Transverse colon (tissue), 4 donors: Measurements from ENCODE around the gene SLC22A23. TPM values are rescaled to one million over a fixed set of nuclear protein-coding genes. Genes with fewer than 3 reads are reported as not detected.

Source experiments
- DNase-seq: peaks from one replicate; pipeline ENCODE4 v3.0.0-alpha.2; 2019
- H3K27ac ChIP-seq, 4 donors: fragments of 200-600 bp; sonication (generic); 2 replicates each; pipeline ENCODE4 v1.5.1; 2016 to 2018; ENCODE audit warnings: inconsistent platforms in 4 of 4
- H3K27me3 ChIP-seq: fragments of 200-600 bp; sonication (generic); 2 replicates; pipeline ENCODE4 v1.5.1; 2017; ENCODE audit warnings: inconsistent platforms
- H3K36me3 ChIP-seq, 4 donors: fragments of 200-600 bp; sonication (generic); 2 replicates each; pipeline ENCODE4 v1.5.1; 2017 to 2019; ENCODE audit warnings: inconsistent platforms in 4 of 4
- H3K4me1 ChIP-seq, 4 donors: fragments of 200-600 bp; sonication (generic); 2 replicates each; pipeline ENCODE4 v1.5.1; 2017 to 2020; ENCODE audit warnings: inconsistent platforms in 4 of 4
- H3K4me3 ChIP-seq, 4 donors: fragments of 200-600 bp; sonication (generic); 1 replicate in 1 of 4; 2 replicates in 3 of 4; pipeline versions ENCODE4 v1.5.1 to v1.6.1; 2017 to 2019; ENCODE audit warnings: inconsistent platforms in 4 of 4
- H3K9me3 ChIP-seq, 2 donors: fragments of 200-600 bp; sonication (generic); 2 replicates each; pipeline ENCODE4 v1.5.1; 2017 to 2019; ENCODE audit warnings: inconsistent platforms in 2 of 2
- CTCF ChIP-seq, 5 experiments: fragments of 200-600 bp in 3 of 5; fragments of 450-650 bp in 2 of 5; sonication (generic) in 3 of 5; IDR thresholded peaks; 1 replicate in 2 of 5; 2 replicates in 3 of 5; pipeline ENCODE4 v1.5.1; 2016 to 2017; ENCODE audit warnings: antibody characterized with exemption in 5 of 5, inconsistent platforms in 3 of 5, mild to moderate bottlenecking in 2 of 5, moderate library complexity in 1 of 5
- EP300 ChIP-seq: sonication (generic); formaldehyde crosslinking; IDR thresholded peaks from one replicate; pipeline ENCODE4 v1.6.1; 2017; ENCODE audit warnings: antibody characterized with exemption, low read depth
- POLR2A ChIP-seq: fragments of 450-650 bp; IDR thresholded peaks from one replicate; pipeline ENCODE4 v1.6.1; 2016; ENCODE audit warnings: antibody characterized with exemption, mild to moderate bottlenecking, moderate library complexity
- POLR2AphosphoS5 ChIP-seq, 3 donors: sonication (generic); formaldehyde crosslinking; IDR thresholded peaks; one replicate each; pipeline ENCODE4 v1.6.1; 2016; ENCODE audit warnings: antibody characterized with exemption in 3 of 3
- WGBS, 2 donors: methylation state at CpG; one replicate each; pipeline ENCODE4 v1.1.5; 2018; ENCODE audit warnings: low coverage in 1 of 2; 5-methylcytosine and 5-hydroxymethylcytosine counted together
- in situ Hi-C, 4 donors: fragments of 200-750 bp; cut with MboI; loops; one replicate each; pipeline versions ENCODE4 v1.15.0 to v1.15.1; 2017; ENCODE audit warnings: low sequenced_read_pairs in 3 of 4, low pct_ligation_motif_present in 1 of 4, low pct_unique_long_range_greater_than_20kb in 1 of 4
- intact Hi-C: fragments of 100-400 bp; cut with DNase I; formaldehyde crosslinking; loops from one replicate; pipeline ENCODE4 v1.15.1; 2023; ENCODE audit warnings: low total_unique reads
- total RNA-seq, 4 donors: library from RNA; depleted of rRNA; stranded (reverse); fragments of >200 nt; gene quantifications; one replicate each; pipeline ENCODE4 v1.1.0, GENCODE V29; 2016

The SLC22A23 gene
- total RNA-seq, 4 donors from 2014 or later: 96.1 to 161 (median 117) TPM

- H3K9me3 ChIP-seq: no peaks in the 10 kb centered on the region
- no peaks in the 10 kb centered on the region for H3K36me3 ChIP-seq
- intact Hi-C loops: no loop called here
- peaks cover 67% of the 10 kb centered on the region for H3K27me3 ChIP-seq
- no peak overlapping the region for H3K4me3 ChIP-seq
- H3K27ac ChIP-seq: no peak overlapping the region
- TF ChIP-seq POLR2AphosphoS5 (IDR thresholded peaks at IDR 0.05) (no peak), POLR2A (no peak), CTCF (IDR thresholded peaks at IDR 0.05) (no peak), EP300 (no peak)
- 78% methylated on average over 24 of the region's 24 CpGs; no CpG with 5 or more reads in 1 of the 2 donors for WGBS, 2 donors
- no peaks in the 10 kb centered on the region for H3K4me1 ChIP-seq
- no peak for DNase-seq
- in situ Hi-C loops: no loop called here
Measured at GRCh38 chr6:3237761-3238662, 218.8 kb downstream of the SLC22A23 start.

GRCh38 chr6:3236005-3236404 lies 220.8 kb downstream of the SLC22A23 start:
- Histone ChIP-seq H3K4me3 (no peak overlapping the region), H3K36me3 (no peaks in the 10 kb centered on the region), H3K4me1 (peaks cover 0 to 16% (median 14%) of the 10 kb centered on the region in 4 donors), H3K27ac (no peak overlapping the region), H3K27me3 (peaks cover 80% of the 10 kb centered on the region), H3K9me3 (no peaks in the 10 kb centered on the region)
- intact Hi-C loops: no loop called here
- TF ChIP-seq POLR2AphosphoS5 (IDR thresholded peaks at IDR 0.05) (no peak), CTCF (IDR thresholded peaks at IDR 0.05) (no peak), EP300 (no peak), POLR2A (no peak)
- in situ Hi-C loops: no loop called here
- WGBS, 2 donors: 68% methylated on average over 3 of the region's 3 CpGs; no CpG with 5 or more reads in 1 of the 2 donors
- DNase-seq: no peak

GRCh38 chr6:3235486-3235885 lies 221.4 kb downstream of the SLC22A23 start:
- no peaks in the 10 kb centered on the region for H3K9me3 ChIP-seq
- peaks cover 0 to 17% (median 17%) of the 10 kb centered on the region in 4 donors for H3K4me1 ChIP-seq
- DNase-seq: no peak
- H3K27ac ChIP-seq: no peak overlapping the region
- WGBS, 2 donors: 80 to 88% methylated on average over 1 to 2 of the region's 2 CpGs
- no peak overlapping the region for H3K4me3 ChIP-seq
- no peaks in the 10 kb centered on the region for H3K36me3 ChIP-seq
- in situ Hi-C loops: no loop called here
- no peak for TF ChIP-seq POLR2A
- TF ChIP-seq POLR2AphosphoS5 (IDR thresholded peaks at IDR 0.05): no peak
- no peak for TF ChIP-seq CTCF (IDR thresholded peaks at IDR 0.05)
- TF ChIP-seq EP300: no peak
- peaks cover 85% of the 10 kb centered on the region for H3K27me3 ChIP-seq
- intact Hi-C loops: no loop called here

- H3K27me3 ChIP-seq: peaks cover 94% of the 10 kb centered on the region
- in situ Hi-C loops: no loop called here
- intact Hi-C loops: no loop called here
- H3K4me1 ChIP-seq: peaks cover 5 to 33% (median 28%) of the 10 kb centered on the region in 4 donors
- no peak overlapping the region for H3K4me3 ChIP-seq
- no peak for DNase-seq
- TF ChIP-seq POLR2A: no peak
- no peak for TF ChIP-seq POLR2AphosphoS5 (IDR thresholded peaks at IDR 0.05)
- TF ChIP-seq CTCF (IDR thresholded peaks at IDR 0.05): no peak
- TF ChIP-seq EP300: no peak
- H3K27ac ChIP-seq: no peak overlapping the region
- no peaks in the 10 kb centered on the region for H3K36me3 ChIP-seq
- H3K9me3 ChIP-seq: no peaks in the 10 kb centered on the region
- 72 to 74% methylated on average over 3 of the region's 3 CpGs for WGBS, 2 donors
Measured at GRCh38 chr6:3233904-3234303, 222.9 kb downstream of the SLC22A23 start.
